Left lung (tissue), 10 donors: ENCODE data around the gene TBC1D25. TPM values are rescaled to one million over a fixed set of nuclear protein-coding genes. Genes with fewer than 3 reads are reported as not detected.
A peak's percentile ranks its signal among the peaks of the same experiment; 100 is the strongest.

Experiments
- ATAC-seq: fragments of 200-7000 bp; cut with Tn5 transposase; one replicate; pipeline ENCODE4 v1.9.1; 2020; ENCODE audit warnings: moderate library complexity
- DNase-seq, 4 donors: peaks; one replicate each; pipeline ENCODE4 v3.0.0-alpha.2; 2013 to 2020
- H3K27ac ChIP-seq, 2 donors: fragments of 200-600 bp; sonication (generic) in 1 of 2; one replicate each; pipeline versions ENCODE4 v1.5.0 to v1.8.0; 2020 to 2021
- H3K27me3 ChIP-seq, 2 donors: fragments of 200-600 bp; sonication (generic) in 1 of 2; one replicate each; pipeline versions ENCODE4 v1.5.0 to v1.8.0; 2020 to 2021
- H3K36me3 ChIP-seq, 2 donors: fragments of 200-600 bp; sonication (generic) in 1 of 2; one replicate each; pipeline versions ENCODE4 v1.5.0 to v1.8.0; 2020 to 2021
- H3K4me1 ChIP-seq, 2 donors: fragments of 200-600 bp; one replicate each; pipeline ENCODE4 v1.8.0; 2021
- H3K4me3 ChIP-seq, 2 donors: fragments of 200-600 bp; sonication (generic) in 1 of 2; one replicate each; pipeline versions ENCODE4 v1.5.0 to v1.8.0; 2020 to 2021; ENCODE audit warnings: mild to moderate bottlenecking in 1 of 2
- H3K9me3 ChIP-seq, 2 donors: fragments of 200-600 bp; sonication (generic) in 1 of 2; one replicate each; pipeline versions ENCODE4 v1.5.0 to v1.8.0; 2020 to 2021
- intact Hi-C, 2 donors: fragments of 100-400 bp; cut with DNase I; formaldehyde crosslinking; loops; one replicate each; pipeline versions ENCODE4 v1.11.2 to v1.14.2; 2022
- polyA plus RNA-seq, 6 donors: library from polyadenylated mRNA; unstranded; fragments of 120-200 nt; gene quantifications; one replicate each; pipeline ENCODE4 v1.2.1, GENCODE V29; 2013; ENCODE audit not compliant: insufficient read length in 6 of 6
- total RNA-seq, 2 donors: library from RNA; stranded (reverse); fragmentation: NEBNext Ultra II Directional; extraction: Animal tissue kit (Norgen Biotek cat#: 25700); gene quantifications; one replicate each; pipeline ENCODE4 v1.2.1, GENCODE V29; 2021
- TF ChIP-seq, protein P1 (sequence below), 2 donors: fragments of 200-600 bp; sonication (generic) in 1 of 2; IDR thresholded peaks; one replicate each; pipeline versions ENCODE4 v1.5.0 to v1.8.0; 2021; ENCODE audit warnings: antibody characterized with exemption in 2 of 2
- donor health status: DM: no; HTN: yes; CAD: no.
- donor health status: DM: no; HTN: no; CAD: no.

Gene TBC1D25
- total and polyA plus RNA-seq, 8 donors = 8.7 to 15.2 (median 9.9) TPM

DNA sequence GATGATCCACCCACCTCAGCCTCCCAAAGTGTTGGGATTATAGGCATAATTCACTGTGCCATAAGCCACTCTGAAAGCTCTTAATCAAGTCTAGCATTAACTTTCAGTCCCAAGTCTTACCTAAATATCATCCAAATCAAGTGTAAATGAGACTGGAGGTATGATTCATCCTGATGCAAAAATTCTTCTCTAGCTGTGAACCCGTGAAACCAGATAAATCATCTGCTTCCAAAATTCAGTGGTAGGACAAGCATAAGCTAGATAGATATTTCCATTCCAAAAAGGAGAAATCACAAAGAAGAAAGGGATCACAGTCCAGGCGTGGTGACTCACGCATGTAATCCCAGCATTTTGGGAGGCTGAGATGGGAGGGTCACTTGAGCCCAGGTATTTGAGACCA is 8.8 kb upstream of the TBC1D25 start:
- H3K27me3 ChIP-seq = no peaks in the 10 kb centered on the region
- no peaks in the 10 kb centered on the region for H3K4me1 ChIP-seq
- peaks cover 0 to 22% of the 10 kb centered on the region in 2 donors for H3K36me3 ChIP-seq
- no peak overlapping the region for H3K27ac ChIP-seq
- intact Hi-C loops = no loop called here
- TF ChIP-seq, protein P1, sequence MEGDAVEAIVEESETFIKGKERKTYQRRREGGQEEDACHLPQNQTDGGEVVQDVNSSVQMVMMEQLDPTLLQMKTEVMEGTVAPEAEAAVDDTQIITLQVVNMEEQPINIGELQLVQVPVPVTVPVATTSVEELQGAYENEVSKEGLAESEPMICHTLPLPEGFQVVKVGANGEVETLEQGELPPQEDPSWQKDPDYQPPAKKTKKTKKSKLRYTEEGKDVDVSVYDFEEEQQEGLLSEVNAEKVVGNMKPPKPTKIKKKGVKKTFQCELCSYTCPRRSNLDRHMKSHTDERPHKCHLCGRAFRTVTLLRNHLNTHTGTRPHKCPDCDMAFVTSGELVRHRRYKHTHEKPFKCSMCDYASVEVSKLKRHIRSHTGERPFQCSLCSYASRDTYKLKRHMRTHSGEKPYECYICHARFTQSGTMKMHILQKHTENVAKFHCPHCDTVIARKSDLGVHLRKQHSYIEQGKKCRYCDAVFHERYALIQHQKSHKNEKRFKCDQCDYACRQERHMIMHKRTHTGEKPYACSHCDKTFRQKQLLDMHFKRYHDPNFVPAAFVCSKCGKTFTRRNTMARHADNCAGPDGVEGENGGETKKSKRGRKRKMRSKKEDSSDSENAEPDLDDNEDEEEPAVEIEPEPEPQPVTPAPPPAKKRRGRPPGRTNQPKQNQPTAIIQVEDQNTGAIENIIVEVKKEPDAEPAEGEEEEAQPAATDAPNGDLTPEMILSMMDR (IDR thresholded peaks at IDR 0.05) = no peak
- no peaks in the 10 kb centered on the region for H3K9me3 ChIP-seq
- DNase-seq (no peak), ATAC-seq (no peak)
- no peak overlapping the region for H3K4me3 ChIP-seq

DNA sequence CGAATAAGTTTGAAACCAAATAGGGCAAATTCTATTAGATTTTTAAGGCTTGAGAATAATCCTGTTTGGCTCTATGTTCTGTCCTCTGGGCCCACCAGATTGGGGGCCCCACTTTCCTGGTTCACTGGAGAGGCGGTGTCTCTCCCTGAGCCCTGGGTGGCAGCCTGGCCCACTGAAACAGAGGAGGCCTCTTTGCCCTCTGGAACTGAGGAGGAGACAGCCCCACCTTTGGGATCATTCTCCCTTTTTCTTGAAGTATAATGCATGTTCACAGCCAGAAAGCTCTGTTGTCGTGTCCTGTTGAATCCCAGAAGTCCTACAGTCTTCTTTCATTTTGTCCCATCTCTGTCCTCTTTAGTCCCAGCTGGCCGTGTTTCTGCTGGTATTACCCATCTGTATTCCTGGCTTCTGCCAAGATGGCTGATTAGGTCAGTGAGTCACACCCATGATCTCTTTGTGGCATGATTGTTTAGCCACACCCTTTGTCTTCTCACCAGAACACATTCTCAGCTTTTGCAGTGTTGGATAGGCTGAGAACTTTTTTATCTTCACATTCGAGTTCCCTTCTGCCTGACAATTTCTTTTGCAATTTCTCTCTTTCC is 8.1 kb upstream of the TBC1D25 start:
- Histone ChIP-seq H3K4me1 (no peaks in the 10 kb centered on the region), H3K27me3 (no peaks in the 10 kb centered on the region), H3K27ac (peak overlapping the region; percentile 30 to 63), H3K36me3 (peaks cover 0 to 21% of the 10 kb centered on the region in 2 donors), H3K9me3 (no peaks in the 10 kb centered on the region), H3K4me3 (no peak overlapping the region)
- DNase-seq = no peak
- TF ChIP-seq, protein P1 (IDR thresholded peaks at IDR 0.05) = no peak
- ATAC-seq = peak; percentile 77
- intact Hi-C loops = no loop called here

DNA sequence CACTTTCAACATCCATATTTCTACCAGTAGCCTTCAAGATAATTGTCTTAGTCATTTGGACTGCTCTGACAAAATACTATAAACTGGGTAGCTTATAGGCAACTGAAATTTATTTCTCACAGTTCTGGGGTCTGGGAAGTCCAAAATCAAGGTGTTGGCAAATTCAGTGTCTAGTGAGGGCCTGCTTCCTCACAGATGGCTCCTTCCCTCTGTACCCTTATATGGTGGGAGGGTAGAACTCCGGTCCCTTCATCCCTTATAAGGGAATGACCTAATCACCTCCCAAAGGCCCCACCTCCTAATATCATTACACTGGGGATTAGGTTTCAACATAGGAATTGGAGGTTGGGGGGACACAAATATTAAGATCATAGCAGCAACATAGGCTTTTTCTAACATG is 7.4 kb upstream of the TBC1D25 start:
- Histone ChIP-seq H3K27me3 (no peaks in the 10 kb centered on the region), H3K4me3 (no peak overlapping the region), H3K27ac (peak overlapping the region; percentile 30 to 63), H3K9me3 (no peaks in the 10 kb centered on the region), H3K4me1 (no peaks in the 10 kb centered on the region), H3K36me3 (peaks cover 0 to 14% of the 10 kb centered on the region in 2 donors)
- no peak for ATAC-seq
- DNase-seq = no peak
- intact Hi-C loops = no loop called here
- TF ChIP-seq, protein P1 (IDR thresholded peaks at IDR 0.05) = no peak

DNA sequence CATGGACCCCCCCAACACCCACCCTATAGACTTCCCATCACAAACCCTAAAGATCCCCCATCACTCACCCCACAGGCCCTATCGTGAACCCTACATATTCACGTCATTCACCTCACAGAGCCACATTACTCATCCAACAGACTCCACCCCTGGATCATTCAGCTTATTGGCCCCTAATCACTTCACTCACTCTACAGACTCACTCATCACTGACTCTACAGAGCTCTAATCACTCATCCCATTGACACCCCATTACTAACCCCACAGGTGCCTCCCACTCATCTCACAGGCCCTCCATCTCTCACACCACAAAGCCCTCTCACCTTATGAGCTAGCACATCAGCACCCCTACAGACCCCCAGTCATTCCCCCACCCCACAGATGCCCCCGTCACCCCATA is 6.3 kb upstream of the TBC1D25 start:
- Histone ChIP-seq H3K9me3 (no peaks in the 10 kb centered on the region), H3K27me3 (no peaks in the 10 kb centered on the region), H3K27ac (no peak overlapping the region), H3K36me3 (peaks cover 0 to 4% of the 10 kb centered on the region in 2 donors), H3K4me3 (no peak overlapping the region), H3K4me1 (no peaks in the 10 kb centered on the region)
- ATAC-seq (no peak), DNase-seq (no peak)
- TF ChIP-seq, protein P1 (IDR thresholded peaks at IDR 0.05) = no peak
- intact Hi-C loops = no loop called here

DNA sequence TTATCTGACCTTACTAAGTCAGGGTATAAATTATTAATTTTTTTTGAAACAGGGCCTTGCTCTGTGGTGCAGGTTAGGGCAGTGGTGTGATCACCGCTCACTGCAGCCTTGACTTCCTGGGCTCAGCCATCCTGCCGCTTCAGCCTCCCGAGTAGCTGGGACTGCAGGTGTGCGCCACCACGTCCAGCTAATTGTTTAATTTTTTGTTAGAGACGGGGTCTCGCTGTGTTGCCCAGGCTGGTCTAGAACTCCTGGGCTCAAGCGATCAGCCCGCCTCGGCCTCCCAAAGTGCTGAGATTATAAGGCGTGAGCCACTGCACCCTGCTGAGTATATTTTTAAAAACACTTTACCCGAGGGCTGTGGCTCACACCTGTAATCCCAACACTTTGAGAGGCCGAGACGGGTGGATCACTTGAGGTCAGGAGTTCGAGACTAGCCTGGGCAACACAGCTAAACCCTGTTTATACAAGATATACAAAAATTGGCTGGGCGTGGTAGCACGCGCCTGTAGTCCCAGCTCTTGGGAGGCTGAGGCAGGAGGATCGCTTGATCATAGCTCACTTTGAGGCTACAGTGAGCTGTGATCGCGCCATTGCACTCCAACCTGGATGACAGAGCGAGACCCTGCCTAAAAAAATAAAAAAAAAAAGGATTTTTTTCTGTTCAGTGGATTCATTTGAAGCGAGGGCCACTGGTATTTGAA is 721 bp upstream of the TBC1D25 start:
- intact Hi-C loops = no loop called here
- Histone ChIP-seq H3K27ac (peak overlapping the region; percentile 81 to 89), H3K4me1 (peaks cover 0 to 10% of the 10 kb centered on the region in 2 donors), H3K9me3 (no peaks in the 10 kb centered on the region), H3K36me3 (peaks cover 0 to 3% of the 10 kb centered on the region in 2 donors), H3K4me3 (peak overlapping the region in 1 of 2 donors; percentile 66), H3K27me3 (no peaks in the 10 kb centered on the region)
- no peak for DNase-seq
- no peak for ATAC-seq
- TF ChIP-seq, protein P1 (IDR thresholded peaks at IDR 0.05) = no peak
